B cell (primary cell): ENCODE data around the gene TDRD9. TPM values are rescaled to one million over a fixed set of nuclear protein-coding genes. Genes with fewer than 3 reads are reported as not detected.
A peak's percentile ranks its signal among the peaks of the same experiment; 100 is the strongest.

Experiments used
- ATAC-seq: fragments of 200-7000 bp; cut with Tn5 transposase; one replicate; pipeline ENCODE4 v1.10.0; 2021; ENCODE audit warnings: low read depth, mild to moderate bottlenecking, moderate number of reproducible peaks, moderate library complexity
- CTCF ChIA-PET: fragments of 350-600 bp; sonication (Branson Sonifier 250); formaldehyde crosslinking; loops from one replicate; lab custom pipeline; 2021; ENCODE audit warnings: antibody characterized with exemption, inconsistent platforms; lab: Charles Lee
- POLR2A ChIA-PET: fragments of 350-600 bp; sonication (Branson Sonifier 250); formaldehyde crosslinking; loops from one replicate; lab custom pipeline; 2021; ENCODE audit warnings: antibody characterized with exemption; lab: Charles Lee
- DNase-seq: peaks from one replicate; pipeline ENCODE4 v3.0.0; 2013
- H2AFZ ChIP-seq: 2 replicates; pipeline ENCODE4 v1.6.1; 2012; ENCODE audit warnings: mild to moderate bottlenecking, low read depth, low read length; ENCODE audit not compliant: insufficient read depth, poor library complexity, severe bottlenecking
- H3K27ac ChIP-seq, 2 donors: 1 replicate in 1 of 2; 2 replicates in 1 of 2; pipeline ENCODE4 v1.5.1; 2012 to 2013; ENCODE audit warnings: low read length in 2 of 2, mild to moderate bottlenecking in 2 of 2, moderate library complexity in 1 of 2
- H3K27me3 ChIP-seq, 4 experiments: fragments of 200-600 bp in 1 of 4; sonication (generic) in 1 of 4; replicated peaks in 1 of 4; 1 replicate in 2 of 4; 2 replicates in 2 of 4; pipeline versions ENCODE4 v1.6.1 to v1.7.0; 2013 to 2016; ENCODE audit warnings: low read length in 3 of 4, mild to moderate bottlenecking in 2 of 4, mixed read lengths in 1 of 4, moderate library complexity in 1 of 4; ENCODE audit not compliant: insufficient read depth in 4 of 4, control insufficient read depth in 3 of 4; ENCODE audit errors: control extremely low read depth in 1 of 4
- H3K36me3 ChIP-seq, 2 experiments: replicated peaks in 1 of 2; 1 replicate in 1 of 2; 2 replicates in 1 of 2; pipeline versions ENCODE4 v1.6.1 to v1.7.1; 2013; ENCODE audit warnings: low read length in 1 of 2; ENCODE audit not compliant: insufficient read depth in 2 of 2, control insufficient read depth in 1 of 2; ENCODE audit errors: control extremely low read depth in 1 of 2, extremely low read depth in 1 of 2
- H3K4me1 ChIP-seq, 2 donors: fragments of 200-600 bp in 1 of 2; sonication (generic) in 1 of 2; 1 replicate in 1 of 2; 2 replicates in 1 of 2; pipeline versions ENCODE4 v1.5.1 to v1.6.1; 2013 to 2017; ENCODE audit warnings: low read length in 2 of 2; ENCODE audit not compliant: control insufficient read depth in 2 of 2, insufficient read depth in 2 of 2
- H3K4me2 ChIP-seq: replicated peaks from 2 replicates; pipeline ENCODE3; 2012; ENCODE audit warnings: mild to moderate bottlenecking, low read depth, low read length; ENCODE audit not compliant: poor library complexity, severe bottlenecking
- H3K4me3 ChIP-seq, 5 experiments: fragments of 200-600 bp in 1 of 5; sonication (generic) in 1 of 5; 1 replicate in 3 of 5; 2 replicates in 2 of 5; pipeline versions ENCODE4 v1.5.1 to v1.7.0; 2011 to 2016; ENCODE audit warnings: low read length in 4 of 5, mild to moderate bottlenecking in 4 of 5, low read depth in 2 of 5, control low read depth in 1 of 5, moderate library complexity in 1 of 5; ENCODE audit not compliant: insufficient read depth in 1 of 5; ENCODE audit errors: control extremely low read depth in 1 of 5, extremely low read depth in 1 of 5
- H3K79me2 ChIP-seq: fragments of 200-600 bp; sonication (generic); one replicate; pipeline ENCODE4 v1.6.0; 2016; ENCODE audit warnings: low read length; ENCODE audit not compliant: control insufficient read depth, insufficient read depth
- H3K9ac ChIP-seq: fragments of 200-600 bp; sonication (generic); 2 replicates; pipeline ENCODE4 v1.6.1; 2017; ENCODE audit warnings: mild to moderate bottlenecking, low read length, moderate library complexity
- H3K9me3 ChIP-seq, 3 donors: one replicate each; pipeline versions ENCODE4 v1.6.1 to v1.7.1; 2013; ENCODE audit warnings: low read length in 2 of 3; ENCODE audit not compliant: control insufficient read depth in 2 of 3, insufficient read depth in 1 of 3; ENCODE audit errors: control extremely low read depth in 1 of 3
- H4K20me1 ChIP-seq: 2 replicates; pipeline ENCODE4 v1.6.0; 2012; ENCODE audit warnings: mild to moderate bottlenecking, low read length; ENCODE audit not compliant: insufficient read depth, control insufficient read depth, poor library complexity, severe bottlenecking
- H3K27ac Mint-ChIP-seq: one replicate; pipeline ENCODE4 v1.8.0; 2021; ENCODE audit warnings: mixed read lengths
- H3K27me3 Mint-ChIP-seq: one replicate; pipeline ENCODE4 v1.8.0; 2021; ENCODE audit warnings: mixed read lengths
- H3K4me1 Mint-ChIP-seq: one replicate; pipeline ENCODE4 v1.8.0; 2021; ENCODE audit warnings: mixed read lengths
- H3K4me3 Mint-ChIP-seq: one replicate; pipeline ENCODE4 v1.8.0; 2021; ENCODE audit warnings: mixed read lengths
- H3K9me3 Mint-ChIP-seq: one replicate; pipeline ENCODE4 v1.8.0; 2022; ENCODE audit warnings: mixed read lengths; ENCODE audit not compliant: insufficient read depth
- CTCF ChIP-seq: fragments of 200-600 bp; IDR thresholded peaks from one replicate; pipeline ENCODE4 v1.8.0; 2022; ENCODE audit warnings: antibody characterized with exemption, mild to moderate bottlenecking
- EZH2 ChIP-seq: IDR thresholded peaks from 2 replicates; pipeline ENCODE4 v1.6.1; 2012; ENCODE audit warnings: borderline replicate concordance, low read depth, mild to moderate bottlenecking, moderate library complexity, low read length; ENCODE audit not compliant: insufficient read depth, poor library complexity, severe bottlenecking
- WGBS: methylation state at CpG from one replicate; pipeline ENCODE4 v1.1.5; 2013; ENCODE audit warnings: missing lambda C conversion rate; ENCODE audit not compliant: insufficient coverage; 5-methylcytosine and 5-hydroxymethylcytosine counted together
- intact Hi-C: fragments of 100-400 bp; cut with micrococcal nuclease; formaldehyde crosslinking; loops from one replicate; pipeline ENCODE4 v1.10.0; 2022
- polyA plus RNA-seq: library from polyadenylated mRNA; depleted of rRNA; stranded (reverse); fragments of >200 nt; gene quantifications from 2 replicates; pipeline ENCODE4 v1.2.3, GENCODE V29; 2012
- total RNA-seq, 2 donors: library from RNA; stranded (reverse); fragments of 120-200 nt in 1 of 2; gene quantifications; 1 replicate in 1 of 2; 2 replicates in 1 of 2; pipeline versions ENCODE4 v1.2.3 to v1.2.4, GENCODE V29; 2013 to 2022

The TDRD9 gene
- total and polyA plus RNA-seq, 2 donors (not counting 1 experiment from before 2014, with no cell fraction given): 1.1 to 2.4 TPM

DNA sequence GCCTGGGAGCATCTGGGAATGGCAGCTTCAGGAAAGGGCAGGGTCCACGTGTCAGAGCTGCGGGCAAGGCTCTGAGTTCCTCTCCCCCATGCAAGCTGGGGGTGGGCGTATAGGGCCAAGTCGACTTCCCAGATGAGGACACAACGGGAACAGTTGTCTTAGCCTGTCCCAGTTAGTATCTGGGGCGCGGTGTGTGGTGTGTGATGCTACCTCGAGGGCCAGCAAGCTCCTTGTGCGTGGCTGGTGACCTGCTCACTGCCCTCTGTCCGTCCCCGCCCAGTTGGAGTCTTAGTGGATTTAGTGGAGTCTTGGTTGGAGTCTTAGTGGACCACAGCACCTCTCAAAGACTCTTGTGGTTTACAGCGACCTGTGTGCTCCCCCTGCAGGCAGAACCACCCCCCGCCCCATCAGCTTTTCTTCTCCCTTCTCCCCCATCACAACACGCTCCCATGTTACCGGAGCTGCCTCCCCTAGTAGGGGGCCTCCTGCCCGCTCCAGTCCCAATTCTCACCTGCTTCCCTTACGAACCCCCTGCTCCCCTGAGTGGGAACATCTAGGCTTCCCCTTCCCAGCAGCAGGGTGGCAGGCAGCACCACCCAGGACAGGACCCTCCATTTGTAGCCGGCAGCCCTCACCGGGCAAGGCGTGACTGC lies 165.9 kb downstream of the TDRD9 start:
- H2AFZ ChIP-seq: peak overlapping the region; percentile 33
- peaks cover 3% of the 10 kb centered on the region for H3K27me3 Mint-ChIP-seq
- no peaks in the 10 kb centered on the region for H3K9me3 Mint-ChIP-seq
- peaks cover 0 to 5% (median 0%) of the 10 kb centered on the region in 4 experiments for H3K27me3 ChIP-seq
- H4K20me1 ChIP-seq: no peaks in the 10 kb centered on the region
- ATAC-seq (no peak), DNase-seq (no peak)
- no peaks in the 10 kb centered on the region for H3K79me2 ChIP-seq
- no peak overlapping the region for H3K4me2 ChIP-seq
- intact Hi-C loops: loop anchor here (1.0 kb wide), 1 partner anchor 16 kb away; no protein-coding TSS in a partner anchor
- no peak overlapping the region for H3K9ac ChIP-seq
- TF ChIP-seq EZH2 (no peak), CTCF (no peak)
- no peaks in the 10 kb centered on the region for H3K36me3 ChIP-seq
- H3K27ac ChIP-seq: no peak overlapping the region
- ChIA-PET CTCF (interaction anchor here (0.5 to 1.0 kb wide), 2 partner anchors 546 to 554 kb away, joined by 3 read pairs; no protein-coding TSS in a partner anchor), POLR2A (no interaction called here)
- no peak overlapping the region for H3K27ac Mint-ChIP-seq
- WGBS: 64% methylated on average over 18 of the region's 20 CpGs
- H3K4me1 Mint-ChIP-seq: peaks cover 7% of the 10 kb centered on the region
- no peak overlapping the region for H3K4me3 ChIP-seq
- no peaks in the 10 kb centered on the region for H3K9me3 ChIP-seq
- no peak overlapping the region for H3K4me3 Mint-ChIP-seq
- peaks cover 0 to 6% of the 10 kb centered on the region in 2 donors for H3K4me1 ChIP-seq

DNA sequence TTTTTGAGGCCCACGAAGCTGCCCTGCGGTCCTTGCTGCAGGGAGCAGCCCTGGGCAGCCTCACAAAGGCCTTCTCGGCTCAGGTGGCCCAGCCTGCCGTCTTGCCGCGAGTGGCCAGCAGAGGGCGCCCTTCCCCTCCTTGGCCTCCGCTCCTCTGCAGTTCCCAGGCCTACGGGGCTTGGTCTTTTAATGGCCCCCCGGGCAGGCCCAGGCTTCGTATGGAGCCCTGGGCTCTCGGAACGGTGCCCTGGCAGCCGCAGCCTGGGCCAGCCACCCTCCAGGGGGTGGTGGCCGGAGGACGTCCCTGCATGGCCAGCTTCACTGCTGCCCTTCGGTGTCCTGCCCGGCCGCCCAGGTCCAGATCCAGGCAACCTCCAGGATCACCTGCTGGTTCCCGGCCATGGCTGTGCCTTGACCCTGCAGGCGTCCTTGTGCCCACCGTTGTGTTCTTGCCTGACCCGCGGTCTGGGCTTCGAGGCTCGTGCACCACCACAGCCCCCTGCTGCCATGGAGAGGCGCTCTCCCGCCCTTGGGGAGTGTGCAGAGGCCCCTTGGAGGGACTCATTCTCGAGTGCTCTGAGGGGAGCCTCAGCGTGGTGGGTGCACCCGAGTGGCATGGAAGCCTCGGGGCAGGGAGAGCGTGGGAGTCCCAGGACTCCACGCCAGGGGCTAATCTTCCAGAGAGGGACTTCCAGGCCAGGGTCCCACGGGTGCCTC lies 166.6 kb downstream of the TDRD9 start:
- no peak overlapping the region for H3K9ac ChIP-seq
- Mint-ChIP-seq H3K27me3 (peaks cover 3% of the 10 kb centered on the region), H3K9me3 (no peaks in the 10 kb centered on the region), H3K4me1 (peaks cover 7% of the 10 kb centered on the region), H3K4me3 (no peak overlapping the region), H3K27ac (no peak overlapping the region)
- TF ChIP-seq CTCF: peak; percentile 92
- no peak for TF ChIP-seq EZH2
- H3K79me2 ChIP-seq: no peaks in the 10 kb centered on the region
- no peak overlapping the region for H3K27ac ChIP-seq
- H2AFZ ChIP-seq: peak overlapping the region; percentile 33
- WGBS: 52% methylated on average over 35 of the region's 35 CpGs
- H3K27me3 ChIP-seq: peaks cover 0 to 5% (median 0%) of the 10 kb centered on the region in 4 experiments
- DNase-seq: peak; percentile 71
- intact Hi-C loops: loop anchor here (1.0 kb wide), 1 partner anchor 17 kb away; no protein-coding TSS in a partner anchor
- no peak for ATAC-seq
- H4K20me1 ChIP-seq: no peaks in the 10 kb centered on the region
- no peak overlapping the region for H3K4me2 ChIP-seq
- no peak overlapping the region for H3K4me3 ChIP-seq
- H3K9me3 ChIP-seq: no peaks in the 10 kb centered on the region
- POLR2A ChIA-PET: no interaction called here
- no peaks in the 10 kb centered on the region for H3K36me3 ChIP-seq
- H3K4me1 ChIP-seq: peaks cover 0 to 6% of the 10 kb centered on the region in 2 donors
- CTCF ChIA-PET: no interaction called here
